Natural killer cell (primary cell): ENCODE data around the gene KRT6C. TPM values are rescaled to one million over a fixed set of nuclear protein-coding genes. Genes with fewer than 3 reads are reported as not detected.

ENCODE experiments used
- ATAC-seq, 3 donors: fragments of 150-1000 bp in 2 of 3; fragments of 200-7000 bp in 1 of 3; cut with Tn5 transposase; 1 replicate in 1 of 3; 2 replicates in 2 of 3; pipeline ENCODE4 v1.10.0; 2021; ENCODE audit warnings: mild to moderate bottlenecking in 2 of 3, moderate library complexity in 2 of 3
- DNase-seq, 2 donors: peaks; one replicate each; pipeline versions ENCODE4 v3.0.0 to v3.0.0-alpha.2; 2013 to 2021; ENCODE audit warnings: mixed read lengths in 1 of 2
- H3K27ac ChIP-seq: one replicate; pipeline ENCODE4 v1.5.1; 2013; ENCODE audit warnings: mild to moderate bottlenecking, low read length
- H3K27me3 ChIP-seq: one replicate; pipeline ENCODE4 v1.6.1; 2013; ENCODE audit warnings: low read length; ENCODE audit not compliant: control insufficient read depth, insufficient read depth
- H3K36me3 ChIP-seq: one replicate; pipeline ENCODE4 v1.6.1; 2013; ENCODE audit warnings: low read length; ENCODE audit not compliant: control insufficient read depth, insufficient read depth
- H3K4me1 ChIP-seq: one replicate; pipeline ENCODE4 v1.6.1; 2013; ENCODE audit warnings: low read length; ENCODE audit not compliant: control insufficient read depth, insufficient read depth
- H3K4me3 ChIP-seq: one replicate; pipeline ENCODE4 v1.5.1; 2013; ENCODE audit warnings: low read length
- H3K9me3 ChIP-seq: one replicate; pipeline ENCODE4 v1.6.1; 2013; ENCODE audit warnings: low read length; ENCODE audit not compliant: control insufficient read depth, insufficient read depth
- H3K27ac Mint-ChIP-seq, 2 donors: one replicate each; pipeline ENCODE4 v1.8.0; 2022; ENCODE audit warnings: mild to moderate bottlenecking in 2 of 2, mixed read lengths in 2 of 2, moderate library complexity in 1 of 2
- H3K27me3 Mint-ChIP-seq, 2 donors: one replicate each; pipeline ENCODE4 v1.8.0; 2022; ENCODE audit warnings: low read depth in 2 of 2, mixed read lengths in 2 of 2
- H3K36me3 Mint-ChIP-seq: one replicate; pipeline ENCODE4 v1.8.0; 2022; ENCODE audit warnings: mixed read lengths
- H3K4me1 Mint-ChIP-seq, 2 donors: one replicate each; pipeline ENCODE4 v1.8.0; 2022; ENCODE audit warnings: mixed read lengths in 2 of 2
- H3K4me3 Mint-ChIP-seq: one replicate; pipeline ENCODE4 v1.8.0; 2022; ENCODE audit warnings: mild to moderate bottlenecking, moderate library complexity, mixed read lengths
- H3K9me3 Mint-ChIP-seq, 2 donors: one replicate each; pipeline ENCODE4 v1.8.0; 2022; ENCODE audit warnings: mixed read lengths in 2 of 2
- WGBS: methylation state at CpG from one replicate; pipeline ENCODE4 v1.1.7; 2013; ENCODE audit warnings: missing lambda C conversion rate; ENCODE audit not compliant: insufficient coverage; 5-methylcytosine and 5-hydroxymethylcytosine counted together
- intact Hi-C: fragments of 100-400 bp; cut with micrococcal nuclease; formaldehyde crosslinking; loops from one replicate; pipeline ENCODE4 v1.14.2; 2022
- total RNA-seq, 4 donors: library from RNA; stranded (reverse); fragments of 120-200 nt in 1 of 4; gene quantifications; one replicate each; pipeline versions ENCODE4 v1.2.3 to v1.2.4, GENCODE V29; 2013 to 2022
- TF ChIP-seq, protein P1 (sequence below): fragments of 200-600 bp; IDR thresholded peaks from one replicate; pipeline ENCODE4 v1.8.0; 2022; ENCODE audit warnings: antibody characterized with exemption

KRT6C gene
- total RNA-seq, 3 donors from 2014 or later (not counting 1 experiment from before 2014, with no cell fraction given), result not detected

GRCh38 chr12:52425466-52425865 lies 48.1 kb downstream of the KRT6C start:
- Mint-ChIP-seq H3K4me3 (no peak overlapping the region), H3K9me3 (no peaks in the 10 kb centered on the region), H3K27ac (no peak overlapping the region), H3K4me1 (peaks cover 0 to under 1% of the 10 kb centered on the region in 2 donors), H3K27me3 (peaks cover 26 to 31% of the 10 kb centered on the region in 2 donors), H3K36me3 (no peaks in the 10 kb centered on the region)
- ATAC-seq (no peak), DNase-seq (no peak)
- WGBS, result 87% methylated on average over 5 of the region's 5 CpGs
- TF ChIP-seq, protein P1, sequence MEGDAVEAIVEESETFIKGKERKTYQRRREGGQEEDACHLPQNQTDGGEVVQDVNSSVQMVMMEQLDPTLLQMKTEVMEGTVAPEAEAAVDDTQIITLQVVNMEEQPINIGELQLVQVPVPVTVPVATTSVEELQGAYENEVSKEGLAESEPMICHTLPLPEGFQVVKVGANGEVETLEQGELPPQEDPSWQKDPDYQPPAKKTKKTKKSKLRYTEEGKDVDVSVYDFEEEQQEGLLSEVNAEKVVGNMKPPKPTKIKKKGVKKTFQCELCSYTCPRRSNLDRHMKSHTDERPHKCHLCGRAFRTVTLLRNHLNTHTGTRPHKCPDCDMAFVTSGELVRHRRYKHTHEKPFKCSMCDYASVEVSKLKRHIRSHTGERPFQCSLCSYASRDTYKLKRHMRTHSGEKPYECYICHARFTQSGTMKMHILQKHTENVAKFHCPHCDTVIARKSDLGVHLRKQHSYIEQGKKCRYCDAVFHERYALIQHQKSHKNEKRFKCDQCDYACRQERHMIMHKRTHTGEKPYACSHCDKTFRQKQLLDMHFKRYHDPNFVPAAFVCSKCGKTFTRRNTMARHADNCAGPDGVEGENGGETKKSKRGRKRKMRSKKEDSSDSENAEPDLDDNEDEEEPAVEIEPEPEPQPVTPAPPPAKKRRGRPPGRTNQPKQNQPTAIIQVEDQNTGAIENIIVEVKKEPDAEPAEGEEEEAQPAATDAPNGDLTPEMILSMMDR, result no peak
- Histone ChIP-seq H3K36me3 (no peaks in the 10 kb centered on the region), H3K9me3 (no peaks in the 10 kb centered on the region), H3K27me3 (no peaks in the 10 kb centered on the region), H3K4me1 (no peaks in the 10 kb centered on the region), H3K27ac (no peak overlapping the region), H3K4me3 (no peak overlapping the region)
- intact Hi-C loops, result no loop called here

DNA sequence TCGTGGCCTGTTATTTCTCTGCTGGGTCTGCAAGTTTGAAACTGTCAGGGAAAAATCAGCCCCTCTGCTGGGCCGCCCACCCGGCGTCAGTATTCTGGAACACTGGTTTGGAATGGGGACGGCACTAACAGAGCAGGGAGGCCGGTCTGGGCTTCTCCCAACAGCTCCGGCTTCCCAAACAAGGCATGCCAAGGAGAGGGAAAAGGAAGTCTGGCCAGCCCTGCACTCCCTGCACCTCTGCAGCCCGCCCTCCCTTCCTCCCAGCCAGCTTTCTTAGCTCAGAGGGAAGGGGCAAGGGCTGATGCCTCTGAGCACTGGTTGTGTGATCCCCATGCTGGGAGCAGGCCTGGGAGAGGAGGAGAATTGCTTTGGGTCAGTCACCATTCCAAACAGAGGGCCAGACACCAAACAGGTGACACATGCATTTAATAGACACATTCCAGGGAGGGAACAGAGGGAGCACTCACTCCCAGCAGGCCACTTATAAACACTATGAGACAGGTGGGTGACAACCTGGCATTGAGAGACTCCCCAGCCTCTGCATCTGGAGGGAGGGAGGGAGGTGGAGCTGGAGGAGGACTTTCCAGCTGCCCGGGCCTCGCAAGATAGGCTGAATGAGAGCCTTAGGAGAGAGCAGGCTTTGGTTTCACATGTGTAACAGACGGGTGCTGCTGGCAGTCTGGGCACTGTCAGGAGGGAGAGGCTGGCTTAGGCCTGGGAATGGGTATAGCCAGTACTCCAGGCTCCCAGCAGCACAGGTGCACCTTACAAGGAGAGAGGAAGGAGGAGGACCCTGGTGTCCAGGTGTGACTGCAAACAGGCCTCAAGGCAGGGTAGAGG lies 49.7 kb downstream of the KRT6C start:
- intact Hi-C loops, result no loop called here
- Histone ChIP-seq H3K36me3 (no peaks in the 10 kb centered on the region), H3K9me3 (no peaks in the 10 kb centered on the region), H3K4me3 (no peak overlapping the region), H3K27ac (no peak overlapping the region), H3K27me3 (no peaks in the 10 kb centered on the region), H3K4me1 (no peaks in the 10 kb centered on the region)
- ATAC-seq (no peak), DNase-seq (no peak)
- no peak overlapping the region for H3K4me3 Mint-ChIP-seq
- peaks cover 10 to 12% of the 10 kb centered on the region in 2 donors for H3K4me1 Mint-ChIP-seq
- WGBS, result 77% methylated on average over 10 of the region's 11 CpGs
- peaks cover 19 to 26% of the 10 kb centered on the region in 2 donors for H3K27me3 Mint-ChIP-seq
- H3K27ac Mint-ChIP-seq, result no peak overlapping the region
- no peaks in the 10 kb centered on the region for H3K9me3 Mint-ChIP-seq
- TF ChIP-seq, protein P1, result no peak
- no peaks in the 10 kb centered on the region for H3K36me3 Mint-ChIP-seq

DNA sequence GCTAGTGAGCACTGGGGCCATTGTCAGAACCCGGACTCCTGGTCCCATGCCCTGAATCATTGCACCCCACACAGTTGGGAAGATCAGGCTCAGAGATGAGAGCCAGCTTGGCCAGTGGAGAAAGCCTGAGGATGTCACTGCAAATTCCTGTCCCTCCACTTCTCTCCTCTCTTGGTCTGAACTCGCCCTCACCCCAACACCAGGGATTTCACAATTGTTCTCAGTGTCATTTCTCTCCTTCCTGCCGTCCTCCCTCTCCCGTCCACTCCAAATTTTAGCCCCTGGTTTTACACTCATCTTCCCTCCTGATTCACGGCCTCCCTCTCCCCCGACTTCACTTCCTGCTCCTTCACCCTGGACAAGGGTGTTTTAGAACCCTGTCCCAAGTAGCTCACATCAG lies 50.6 kb downstream of the KRT6C start:
- no peaks in the 10 kb centered on the region for H3K4me1 ChIP-seq
- ATAC-seq, result no peak
- H3K4me3 ChIP-seq, result no peak overlapping the region
- no peaks in the 10 kb centered on the region for H3K9me3 ChIP-seq
- TF ChIP-seq, protein P1, result no peak
- Mint-ChIP-seq H3K36me3 (no peaks in the 10 kb centered on the region), H3K27ac (no peak overlapping the region), H3K9me3 (no peaks in the 10 kb centered on the region), H3K4me3 (no peak overlapping the region), H3K4me1 (peaks cover 10 to 12% of the 10 kb centered on the region in 2 donors), H3K27me3 (peaks cover 13 to 22% of the 10 kb centered on the region in 2 donors)
- intact Hi-C loops, result no loop called here
- WGBS, result 73% methylated on average over 6 of the region's 6 CpGs
- H3K27ac ChIP-seq, result no peak overlapping the region
- DNase-seq, result no peak
- no peaks in the 10 kb centered on the region for H3K27me3 ChIP-seq
- H3K36me3 ChIP-seq, result no peaks in the 10 kb centered on the region
